H1 (cell line): Measurements from ENCODE around the gene ERFE. TPM values are rescaled to one million over a fixed set of nuclear protein-coding genes. Genes with fewer than 3 reads are reported as not detected.
A peak's percentile ranks its signal among the peaks of the same experiment; 100 is the strongest.

Experiments
- EGR1 ChIP-seq: IDR thresholded peaks from 2 replicates; pipeline ENCODE4 v1.6.1; 2011; ENCODE audit warnings: low read depth, low read length, borderline replicate concordance
- JUN ChIP-seq: IDR thresholded peaks from 2 replicates; pipeline ENCODE4 v1.6.1; 2011; ENCODE audit warnings: low read depth, mild to moderate bottlenecking, improper control_type of control experiment, low read length
- RBBP5 ChIP-seq: IDR thresholded peaks from 2 replicates; pipeline ENCODE4 v1.7.1; 2012; ENCODE audit warnings: low read depth, mild to moderate bottlenecking, inconsistent platforms, low read length, moderate library complexity, borderline replicate concordance
- SP1 ChIP-seq: IDR thresholded peaks from 2 replicates; pipeline ENCODE4 v1.6.1; 2011; ENCODE audit warnings: low read depth, low read length
- polyA plus RNA-seq, 7 experiments: library from polyadenylated mRNA; depleted of rRNA in 3 of 7; stranded (reverse) in 5 of 7; unstranded in 2 of 7; fragments of >200 nt in 5 of 7; fragments of 200-250 nt in 2 of 7; gene quantifications; 1 replicate in 5 of 7; 2 replicates in 1 of 7; 4 replicates in 1 of 7; pipeline versions ENCODE4 v1.2.1 to v1.2.3, GENCODE V29; 2011 to 2013; ENCODE audit warnings: missing spikeins in 2 of 7, mixed read lengths in 2 of 7
- total RNA-seq: library from RNA; stranded (reverse); fragmentation: NEBNext Ultra II Directional; extraction: Animal tissue kit (Norgen Biotek cat#: 25700); gene quantifications from 2 replicates; pipeline ENCODE4 v1.2.1, GENCODE V29; 2021

ERFE gene
- total and polyA plus RNA-seq, 2 of the 8 experiments (the other 6 are each of a cell fraction or from before 2014, with no cell fraction given) = 2.5 to 3.6 TPM

- TF ChIP-seq RBBP5 (0 out of 2 replicates have a peak, but pooled peaks have one; percentile 34), JUN (no peak), EGR1 (no peak), SP1 (no peak)
Measured at GRCh38 chr2:238163481-238164198, 4.9 kb downstream of the ERFE start (continued).
